Right hindlimb (tissue), 1 donor: Measurements from ENCODE around the gene CSNK1G1.
"Not testable (repeated sequence)": the region's sequence is repeated elsewhere in the genome, so short reads cannot be mapped to it uniquely, and the experiment has no call there.

Experiments
- DNase-seq: peaks from one replicate; pipeline ENCODE4 v3.0.0-alpha.2; 2018

CSNK1G1 gene

GRCh38 chr15:64285871-64286270, 70.1 kb downstream of the CSNK1G1 start:
- DNase-seq: no peak

- no peak for DNase-seq
Observed at GRCh38 chr15:64285150-64285549, 70.8 kb downstream of the CSNK1G1 start.

- no peak for DNase-seq
Observed at GRCh38 chr15:64284042-64284441, 71.9 kb downstream of the CSNK1G1 start.

GRCh38 chr15:64282701-64283100, 73.3 kb downstream of the CSNK1G1 start:
- no peak for DNase-seq

- DNase-seq: no peak
Observed at GRCh38 chr15:64279131-64279530, 76.8 kb downstream of the CSNK1G1 start.

GRCh38 chr15:64275934-64276333, 80.0 kb downstream of the CSNK1G1 start:
- no peak for DNase-seq

GRCh38 chr15:64274341-64274950, 81.5 kb downstream of the CSNK1G1 start:
- no peak for DNase-seq

GRCh38 chr15:64267331-64267973, 88.5 kb downstream of the CSNK1G1 start:
- DNase-seq: no peak

- not testable (repeated sequence) for DNase-seq
Observed at GRCh38 chr15:64265188-64265587, 90.8 kb downstream of the CSNK1G1 start.

GRCh38 chr15:64264502-64264901, 91.5 kb downstream of the CSNK1G1 start:
- no peak for DNase-seq

- DNase-seq: no peak
Observed at GRCh38 chr15:64263567-64263966, 92.4 kb downstream of the CSNK1G1 start.

- no peak for DNase-seq
Observed at GRCh38 chr15:64256051-64256450, 99.9 kb downstream of the CSNK1G1 start.

- no peak for DNase-seq
Observed at GRCh38 chr15:64251658-64252057, 104.3 kb downstream of the CSNK1G1 start.

- no peak for DNase-seq
Observed at GRCh38 chr15:64251121-64251520, 104.9 kb downstream of the CSNK1G1 start.

GRCh38 chr15:64249883-64250575, 105.9 kb downstream of the CSNK1G1 start:
- DNase-seq: no peak

GRCh38 chr15:64249406-64249805, 106.6 kb downstream of the CSNK1G1 start:
- DNase-seq: no peak

- no peak for DNase-seq
Observed at GRCh38 chr15:64247906-64248541, 107.9 kb downstream of the CSNK1G1 start.

- no peak for DNase-seq
Observed at GRCh38 chr15:64247535-64247905, 108.5 kb downstream of the CSNK1G1 start.

GRCh38 chr15:64246364-64247189, 109.4 kb downstream of the CSNK1G1 start:
- DNase-seq: no peak

GRCh38 chr15:64245405-64245804, 110.6 kb downstream of the CSNK1G1 start:
- no peak for DNase-seq

GRCh38 chr15:64237677-64238076, 118.3 kb downstream of the CSNK1G1 start:
- DNase-seq: no peak

GRCh38 chr15:64236156-64236894, 119.6 kb downstream of the CSNK1G1 start:
- no peak for DNase-seq
